ENCODE data around the gene PPP1R12A.

- no peak for TF ChIP-seq CTCF (IDR thresholded peaks at IDR 0.05)
- TF ChIP-seq POLR2A (IDR thresholded peaks at IDR 0.05): no peak
- no peak for TF ChIP-seq POLR2AphosphoS5 (IDR thresholded peaks at IDR 0.05)
Measured at GRCh38 chr12:79732638-79733037, 202.3 kb downstream of the PPP1R12A start.

All from prostate gland (tissue), 2 donors.